ENCODE data around the gene CASZ1. TPM values are rescaled to one million over a fixed set of nuclear protein-coding genes. Genes with fewer than 3 reads are reported as not detected.
A peak's percentile ranks its signal among the peaks of the same experiment; 100 is the strongest.

Gene CASZ1
- total RNA-seq, 1 donor from 2014 or later: 9.2 TPM

GRCh38 chr1:10825592-10825991 lies 29.1 kb upstream of the CASZ1 start:
- no peaks in the 10 kb centered on the region for H3K27me3 ChIP-seq (ENCODE audit: control insufficient read depth, insufficient read depth, low read length)
- no peak for FAIRE-seq
- no peaks in the 10 kb centered on the region for H3K36me3 ChIP-seq (ENCODE audit: control insufficient read depth, insufficient read depth, low read length)
- TF ChIP-seq, protein P1, sequence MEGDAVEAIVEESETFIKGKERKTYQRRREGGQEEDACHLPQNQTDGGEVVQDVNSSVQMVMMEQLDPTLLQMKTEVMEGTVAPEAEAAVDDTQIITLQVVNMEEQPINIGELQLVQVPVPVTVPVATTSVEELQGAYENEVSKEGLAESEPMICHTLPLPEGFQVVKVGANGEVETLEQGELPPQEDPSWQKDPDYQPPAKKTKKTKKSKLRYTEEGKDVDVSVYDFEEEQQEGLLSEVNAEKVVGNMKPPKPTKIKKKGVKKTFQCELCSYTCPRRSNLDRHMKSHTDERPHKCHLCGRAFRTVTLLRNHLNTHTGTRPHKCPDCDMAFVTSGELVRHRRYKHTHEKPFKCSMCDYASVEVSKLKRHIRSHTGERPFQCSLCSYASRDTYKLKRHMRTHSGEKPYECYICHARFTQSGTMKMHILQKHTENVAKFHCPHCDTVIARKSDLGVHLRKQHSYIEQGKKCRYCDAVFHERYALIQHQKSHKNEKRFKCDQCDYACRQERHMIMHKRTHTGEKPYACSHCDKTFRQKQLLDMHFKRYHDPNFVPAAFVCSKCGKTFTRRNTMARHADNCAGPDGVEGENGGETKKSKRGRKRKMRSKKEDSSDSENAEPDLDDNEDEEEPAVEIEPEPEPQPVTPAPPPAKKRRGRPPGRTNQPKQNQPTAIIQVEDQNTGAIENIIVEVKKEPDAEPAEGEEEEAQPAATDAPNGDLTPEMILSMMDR (IDR thresholded peaks at IDR 0.05; ENCODE audit: insufficient read depth, low read length, severe bottlenecking): no peak
- peak; percentile 32 for DNase-seq (ENCODE audit: low read depth)
- no peak overlapping the region for H3K4me3 ChIP-seq (ENCODE audit: low read depth, low read length)

- TF ChIP-seq, protein P1 (IDR thresholded peaks at IDR 0.05; ENCODE audit: insufficient read depth, low read length, severe bottlenecking): no peak
- Histone ChIP-seq H3K36me3 (ENCODE audit: control insufficient read depth, insufficient read depth, low read length) (no peaks in the 10 kb centered on the region), H3K27me3 (ENCODE audit: control insufficient read depth, insufficient read depth, low read length) (no peaks in the 10 kb centered on the region), H3K4me3 (ENCODE audit: low read depth, low read length) (peak overlapping the region; percentile 16)
- peak; percentile 96 for DNase-seq (ENCODE audit: low read depth)
- no peak for FAIRE-seq
These were observed 28.5 kb upstream of the CASZ1 start for GRCh38 chr1:10824821-10825540.

DNA sequence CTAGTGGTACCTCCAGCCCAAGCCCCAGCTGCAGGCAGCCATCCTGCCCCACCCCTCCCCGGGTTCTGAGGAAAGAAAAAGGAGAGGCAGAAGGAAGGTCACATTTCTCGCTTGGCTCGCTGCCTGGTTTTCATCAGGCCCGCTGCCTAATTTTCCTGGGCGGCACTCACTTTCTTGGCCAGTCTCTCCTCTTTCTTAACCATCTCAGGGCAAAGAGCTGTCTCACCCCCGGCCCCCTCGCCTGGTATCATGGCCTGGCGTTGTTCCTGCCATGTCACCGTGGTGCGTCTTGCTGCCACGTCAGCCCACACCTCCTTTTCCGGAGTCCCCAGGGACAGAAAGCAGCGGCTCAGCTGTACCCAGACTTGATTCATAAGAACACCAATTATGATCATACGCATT lies 26.6 kb upstream of the CASZ1 start:
- TF ChIP-seq, protein P1 (IDR thresholded peaks at IDR 0.05; ENCODE audit: insufficient read depth, low read length, severe bottlenecking): no peak
- FAIRE-seq (no peak), DNase-seq (ENCODE audit: low read depth) (peak; percentile 23)
- Histone ChIP-seq H3K27me3 (ENCODE audit: control insufficient read depth, insufficient read depth, low read length) (no peaks in the 10 kb centered on the region), H3K4me3 (ENCODE audit: low read depth, low read length) (no peak overlapping the region), H3K36me3 (ENCODE audit: control insufficient read depth, insufficient read depth, low read length) (no peaks in the 10 kb centered on the region)

DNA sequence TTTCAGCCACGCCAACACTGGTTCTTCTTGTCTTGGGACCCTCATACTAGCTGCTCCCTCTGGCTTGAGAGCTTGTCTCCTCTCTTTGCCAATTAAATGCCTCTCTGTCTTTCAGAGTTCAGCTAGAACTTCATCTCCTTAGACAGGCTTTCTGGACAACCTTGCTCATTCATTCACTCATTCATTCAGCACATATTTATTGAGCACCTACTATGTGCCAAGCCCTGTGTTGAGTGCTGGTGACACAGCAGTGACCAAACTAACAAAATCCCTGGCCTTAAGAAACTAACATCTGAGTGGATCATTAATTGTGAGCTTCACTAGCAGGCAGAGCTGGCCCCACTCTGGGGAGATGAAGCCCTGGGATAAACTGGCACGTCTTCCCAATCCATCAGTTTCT lies 24.9 kb upstream of the CASZ1 start:
- FAIRE-seq (no peak), DNase-seq (ENCODE audit: low read depth) (no peak)
- TF ChIP-seq, protein P1 (IDR thresholded peaks at IDR 0.05; ENCODE audit: insufficient read depth, low read length, severe bottlenecking): no peak
- no peaks in the 10 kb centered on the region for H3K27me3 ChIP-seq (ENCODE audit: control insufficient read depth, insufficient read depth, low read length)
- no peaks in the 10 kb centered on the region for H3K36me3 ChIP-seq (ENCODE audit: control insufficient read depth, insufficient read depth, low read length)
- H3K4me3 ChIP-seq (ENCODE audit: low read depth, low read length): no peak overlapping the region

DNA sequence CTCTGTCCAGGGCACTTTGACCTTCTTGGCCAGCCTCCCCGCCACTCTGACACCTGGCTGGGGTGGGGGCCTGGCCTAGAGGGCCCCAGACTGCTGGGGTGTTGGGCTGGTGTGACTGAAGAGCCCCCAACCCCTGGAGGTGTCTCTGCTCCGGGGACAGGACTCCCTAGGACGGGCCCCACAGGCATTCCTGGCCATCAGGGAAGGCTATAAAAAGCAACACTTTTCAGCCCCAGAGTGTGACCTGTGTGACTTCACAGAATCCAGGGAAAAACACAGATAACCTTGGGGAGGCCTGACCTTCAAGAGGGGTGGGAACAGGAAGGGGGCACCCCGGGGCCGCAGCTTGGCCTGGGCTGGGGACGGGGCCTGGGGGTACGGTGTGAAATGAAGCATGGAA lies 24.0 kb upstream of the CASZ1 start:
- FAIRE-seq (no peak), DNase-seq (ENCODE audit: low read depth) (no peak)
- Histone ChIP-seq H3K4me3 (ENCODE audit: low read depth, low read length) (no peak overlapping the region), H3K27me3 (ENCODE audit: control insufficient read depth, insufficient read depth, low read length) (no peaks in the 10 kb centered on the region), H3K36me3 (ENCODE audit: control insufficient read depth, insufficient read depth, low read length) (no peaks in the 10 kb centered on the region)
- TF ChIP-seq, protein P1 (IDR thresholded peaks at IDR 0.05; ENCODE audit: insufficient read depth, low read length, severe bottlenecking): no peak

Data from bronchial epithelial cell (primary cell).